GM11168 (cell line): Measurements from ENCODE around the gene LRP5.

ENCODE experiments used
- in situ Hi-C: fragments of 300-500 bp; cut with MboI; formaldehyde crosslinking; loops from one replicate; pipeline ENCODE4 v1.12.0; 2022; ENCODE audit warnings: low sequenced_read_pairs; ENCODE audit not compliant: unreplicated experiment

LRP5 gene

GRCh38 chr11:68406324-68407313 is 94.2 kb downstream of the LRP5 start:
- in situ Hi-C loops: no loop called here

GRCh38 chr11:68408512-68408911 is 96.1 kb downstream of the LRP5 start:
- in situ Hi-C loops: no loop called here

GRCh38 chr11:68409748-68410344 is 97.5 kb downstream of the LRP5 start:
- in situ Hi-C loops: no loop called here

- in situ Hi-C loops: no loop called here
These were observed 99.2 kb downstream of the LRP5 start for GRCh38 chr11:68411501-68411991.

DNA sequence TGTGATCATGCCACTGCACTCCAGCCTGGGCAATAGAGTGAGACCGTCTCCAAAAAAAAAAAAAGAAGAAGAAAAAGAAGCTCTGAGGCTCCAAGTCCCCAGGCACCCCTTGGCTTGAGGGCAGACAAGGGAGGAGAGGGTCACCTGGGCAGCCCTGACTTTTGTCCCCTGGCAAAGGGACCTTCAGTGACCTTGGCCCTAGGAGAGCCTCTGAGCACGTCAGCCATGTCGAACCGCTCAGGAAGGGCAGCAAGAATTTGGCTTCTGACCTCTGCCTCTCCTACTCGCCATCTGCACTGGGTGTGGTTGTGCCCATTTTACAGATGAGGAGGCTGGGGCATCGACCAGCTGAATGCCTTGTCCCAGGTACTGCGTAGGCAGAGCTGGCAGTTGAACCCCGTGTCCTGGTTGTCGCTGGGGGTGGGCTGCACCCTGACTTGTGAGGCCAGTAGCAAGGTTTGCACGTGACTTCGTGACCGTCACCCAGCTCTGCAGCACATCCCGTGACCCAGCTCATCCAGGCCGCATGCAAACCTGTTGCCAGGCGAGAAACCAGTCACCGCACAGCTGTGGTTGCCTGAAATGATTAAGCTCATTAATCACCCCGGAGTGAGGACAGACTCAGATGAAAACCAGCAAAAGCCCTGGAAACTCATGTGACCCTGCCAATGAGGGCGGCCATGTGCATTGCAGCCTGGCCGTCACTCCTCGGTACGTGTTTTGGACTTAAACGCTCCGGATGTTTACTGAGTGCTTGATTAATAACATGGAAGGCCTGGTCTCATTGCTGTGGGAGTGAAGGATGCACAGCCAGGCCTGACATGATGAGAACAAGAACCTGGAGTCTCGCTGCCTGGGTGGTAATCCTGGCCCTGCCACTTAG is 100.4 kb downstream of the LRP5 start:
- in situ Hi-C loops: no loop called here

DNA sequence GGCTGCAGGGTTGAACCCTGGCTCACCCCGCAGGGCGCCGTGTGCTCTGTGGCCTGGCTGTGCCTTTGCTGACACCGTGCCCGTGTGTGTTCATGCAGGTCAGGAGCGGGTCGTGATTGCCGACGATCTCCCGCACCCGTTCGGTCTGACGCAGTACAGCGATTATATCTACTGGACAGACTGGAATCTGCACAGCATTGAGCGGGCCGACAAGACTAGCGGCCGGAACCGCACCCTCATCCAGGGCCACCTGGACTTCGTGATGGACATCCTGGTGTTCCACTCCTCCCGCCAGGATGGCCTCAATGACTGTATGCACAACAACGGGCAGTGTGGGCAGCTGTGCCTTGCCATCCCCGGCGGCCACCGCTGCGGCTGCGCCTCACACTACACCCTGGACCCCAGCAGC is 101.2 kb downstream of the LRP5 start:
- in situ Hi-C loops: no loop called here

- in situ Hi-C loops: no loop called here
These were observed 102.3 kb downstream of the LRP5 start for GRCh38 chr11:68414496-68415221.

DNA sequence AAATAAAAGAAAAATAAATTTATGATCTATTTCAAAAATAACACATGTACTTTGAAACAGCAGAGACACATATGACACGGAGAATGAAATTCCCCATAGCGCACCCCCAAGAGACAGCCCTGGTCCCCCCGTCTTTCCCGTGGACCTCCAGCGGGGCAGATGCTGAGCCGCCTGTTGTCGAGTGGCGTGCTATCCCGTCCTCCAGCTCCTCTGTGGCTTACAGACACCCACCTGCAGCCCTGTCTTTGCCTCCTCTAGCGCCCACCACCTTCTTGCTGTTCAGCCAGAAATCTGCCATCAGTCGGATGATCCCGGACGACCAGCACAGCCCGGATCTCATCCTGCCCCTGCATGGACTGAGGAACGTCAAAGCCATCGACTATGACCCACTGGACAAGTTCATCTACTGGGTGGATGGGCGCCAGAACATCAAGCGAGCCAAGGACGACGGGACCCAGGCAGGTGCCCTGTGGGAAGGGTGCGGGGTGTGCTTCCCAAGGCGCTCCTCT is 103.7 kb downstream of the LRP5 start:
- in situ Hi-C loops: no loop called here

DNA sequence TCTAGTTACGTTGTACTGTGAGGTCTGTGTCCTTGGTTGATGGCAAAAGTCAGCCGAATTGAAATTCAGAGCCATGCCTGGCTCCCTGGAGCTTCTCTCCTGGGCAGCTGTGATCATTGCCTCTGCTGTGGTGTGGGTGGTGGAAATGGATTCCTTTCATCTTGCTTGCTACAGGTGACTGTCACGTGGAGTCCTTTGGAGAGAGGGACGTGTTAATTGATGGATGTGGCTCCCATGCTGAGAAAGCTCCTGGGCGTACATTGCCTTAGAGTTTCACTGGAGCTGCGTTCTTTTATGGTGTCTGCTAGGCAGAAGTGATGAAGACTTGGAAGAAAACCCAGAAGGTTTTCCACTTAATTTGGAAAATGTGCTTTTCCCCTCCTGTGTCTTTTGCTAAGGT is 106.3 kb downstream of the LRP5 start:
- in situ Hi-C loops: no loop called here

DNA sequence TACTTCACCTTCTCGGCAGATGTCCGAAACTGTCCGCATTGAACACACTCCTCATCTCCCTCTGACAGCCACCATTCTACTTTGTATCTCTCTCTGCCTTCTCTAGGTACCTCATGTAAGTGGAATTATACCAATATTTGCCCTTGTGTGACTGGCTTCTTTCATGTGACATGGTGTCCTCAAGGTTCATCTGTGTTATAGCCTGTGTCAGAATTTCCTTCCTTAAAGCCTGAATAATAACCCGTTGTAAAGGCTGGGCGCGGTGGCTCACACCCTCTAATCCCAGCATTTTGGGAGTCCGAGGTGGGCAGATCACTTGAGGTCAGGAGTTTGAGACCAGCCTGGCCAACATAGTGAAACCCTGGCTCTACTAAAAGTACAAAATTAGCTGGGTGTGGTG is 107.8 kb downstream of the LRP5 start:
- in situ Hi-C loops: no loop called here

GRCh38 chr11:68423481-68423880 is 111.1 kb downstream of the LRP5 start:
- in situ Hi-C loops: no loop called here

DNA sequence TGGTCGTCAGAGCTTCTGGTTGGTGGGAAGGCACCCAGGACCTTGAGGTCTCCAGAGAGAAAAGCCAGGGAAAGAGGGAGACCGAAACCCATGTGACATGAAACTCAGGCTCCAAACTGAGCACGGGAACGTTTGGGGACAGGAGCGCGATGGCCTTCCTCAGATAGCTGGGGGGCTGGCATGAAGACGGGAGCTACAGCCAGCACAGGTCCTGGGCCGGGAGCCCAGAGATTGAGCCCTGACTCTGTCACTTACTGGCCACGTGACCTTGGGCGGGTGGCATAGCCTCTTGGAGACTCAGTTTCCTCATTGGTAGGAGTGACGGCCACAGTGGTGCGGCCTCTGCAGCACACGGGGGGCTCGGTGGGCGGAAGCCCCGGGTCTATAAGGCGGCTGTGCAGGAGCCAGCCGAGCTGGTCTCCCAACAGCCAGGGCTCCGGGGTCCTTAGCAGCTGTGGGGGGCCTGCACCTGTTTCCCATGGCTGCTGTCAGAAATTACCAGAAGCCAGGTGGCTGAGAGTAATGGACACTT is 111.8 kb downstream of the LRP5 start:
- in situ Hi-C loops: no loop called here

DNA sequence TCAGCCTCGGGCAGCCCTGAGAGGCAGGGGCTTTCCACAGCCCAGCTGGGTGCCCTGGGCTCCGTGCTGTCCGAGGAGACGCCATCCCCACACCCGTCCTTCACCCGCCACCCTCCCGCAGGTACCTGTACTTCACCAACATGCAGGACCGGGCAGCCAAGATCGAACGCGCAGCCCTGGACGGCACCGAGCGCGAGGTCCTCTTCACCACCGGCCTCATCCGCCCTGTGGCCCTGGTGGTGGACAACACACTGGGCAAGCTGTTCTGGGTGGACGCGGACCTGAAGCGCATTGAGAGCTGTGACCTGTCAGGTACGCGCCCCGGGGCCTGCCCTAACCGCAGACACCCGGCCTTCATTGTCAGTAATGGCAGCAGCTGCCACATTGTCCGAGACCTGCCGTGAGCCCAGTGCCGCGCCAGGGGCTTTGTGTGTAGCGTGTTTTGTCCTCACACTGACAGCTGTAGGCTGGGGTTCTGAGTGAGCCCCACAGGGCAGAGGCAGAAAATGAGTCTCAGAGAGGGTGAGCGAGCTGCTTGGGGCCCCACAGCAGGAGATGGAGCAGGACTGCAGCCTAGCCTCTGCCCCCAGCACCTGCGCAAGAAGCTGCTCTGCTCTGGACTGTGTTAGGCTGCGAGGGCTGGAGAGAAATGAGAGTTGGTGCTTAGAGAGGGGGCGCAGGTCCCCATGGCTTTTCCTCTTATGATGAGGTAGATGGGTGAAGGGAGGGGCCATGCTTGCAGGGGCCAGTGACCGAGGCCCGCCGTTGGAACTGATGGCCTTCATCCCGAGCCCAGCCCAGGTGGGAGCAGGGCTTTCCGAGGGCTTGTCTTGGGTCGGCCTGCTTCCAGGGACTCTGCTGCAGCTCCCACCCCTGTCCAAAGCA is 112.8 kb downstream of the LRP5 start:
- in situ Hi-C loops: no loop called here

DNA sequence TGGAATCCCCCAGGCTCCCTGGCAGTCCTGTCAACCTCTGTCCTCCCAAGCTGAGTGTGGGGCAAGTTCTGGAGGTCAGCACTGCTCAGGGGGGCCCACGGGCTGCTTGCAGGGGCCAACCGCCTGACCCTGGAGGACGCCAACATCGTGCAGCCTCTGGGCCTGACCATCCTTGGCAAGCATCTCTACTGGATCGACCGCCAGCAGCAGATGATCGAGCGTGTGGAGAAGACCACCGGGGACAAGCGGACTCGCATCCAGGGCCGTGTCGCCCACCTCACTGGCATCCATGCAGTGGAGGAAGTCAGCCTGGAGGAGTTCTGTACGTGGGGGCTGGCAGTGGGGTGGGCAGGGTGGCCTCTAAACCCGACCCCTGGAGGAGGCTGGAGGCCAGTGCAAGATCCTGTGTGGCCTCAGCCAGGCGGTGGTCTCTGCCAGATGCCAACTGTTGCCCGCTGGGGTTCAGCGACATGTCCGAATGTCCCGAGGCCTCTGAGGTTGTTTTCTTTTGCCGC is 113.5 kb downstream of the LRP5 start:
- in situ Hi-C loops: no loop called here

GRCh38 chr11:68429661-68430060 is 117.3 kb downstream of the LRP5 start:
- in situ Hi-C loops: no loop called here

DNA sequence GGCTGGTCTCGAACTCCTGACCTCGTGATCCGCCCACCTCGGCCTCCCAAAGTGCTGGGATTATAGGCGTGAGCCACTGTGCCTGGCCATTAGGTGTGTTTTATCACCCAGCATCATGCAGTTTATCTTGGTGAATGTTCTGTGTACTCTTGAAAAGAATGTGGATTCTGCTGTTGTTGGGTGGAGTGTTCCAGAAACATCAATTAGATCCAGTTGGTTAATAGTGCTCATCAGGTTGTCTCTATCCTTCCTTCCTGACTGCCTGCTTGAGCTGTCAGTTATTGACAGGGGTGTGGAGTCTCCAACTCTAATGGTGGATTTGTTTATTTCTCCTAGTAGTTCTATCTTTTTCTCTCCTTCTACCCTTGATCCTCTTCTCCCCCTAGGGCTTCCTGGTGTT is 118.0 kb downstream of the LRP5 start:
- in situ Hi-C loops: no loop called here

- in situ Hi-C loops: no loop called here
These were observed 118.4 kb downstream of the LRP5 start for GRCh38 chr11:68430801-68431200.

- in situ Hi-C loops: no loop called here
These were observed 119.7 kb downstream of the LRP5 start for GRCh38 chr11:68431984-68432645.
